Activated T-cell treated with anti-CD3 and anti-CD28 coated beads, Interleukin-2, amount 50 U/mL, for 72 hours (primary cell): Measurements from ENCODE around the gene INO80E. TPM values are rescaled to one million over a fixed set of nuclear protein-coding genes. Genes with fewer than 3 reads are reported as not detected.

Experiments
- ATAC-seq, 2 donors: fragments of 150-1000 bp; cut with Tn5 transposase; replicated peaks in 1 of 2; 2 replicates each; pipeline ENCODE4 v1.10.0; 2021; ENCODE audit warnings: moderate library complexity in 2 of 2, mild to moderate bottlenecking in 1 of 2
- DNase-seq, 2 donors: peaks; one replicate each; pipeline ENCODE4 v3.0.0; 2021 to 2022; ENCODE audit warnings: mixed read lengths in 1 of 2
- H3K27ac Mint-ChIP-seq: one replicate; pipeline ENCODE4 v1.8.0; 2022; ENCODE audit warnings: mild to moderate bottlenecking, moderate library complexity, mixed read lengths
- H3K27me3 Mint-ChIP-seq: one replicate; pipeline ENCODE4 v1.8.0; 2022; ENCODE audit warnings: low read depth, mixed read lengths
- H3K36me3 Mint-ChIP-seq, 2 donors: one replicate each; pipeline ENCODE4 v1.8.0; 2022; ENCODE audit warnings: mixed read lengths in 2 of 2, mild to moderate bottlenecking in 1 of 2; ENCODE audit not compliant: insufficient read depth in 2 of 2
- H3K4me1 Mint-ChIP-seq: one replicate; pipeline ENCODE4 v1.8.0; 2022; ENCODE audit warnings: low read depth, mixed read lengths
- H3K4me3 Mint-ChIP-seq, 2 donors: one replicate each; pipeline ENCODE4 v1.8.0; 2022; ENCODE audit warnings: mild to moderate bottlenecking in 2 of 2, mixed read lengths in 2 of 2, moderate library complexity in 2 of 2
- H3K9me3 Mint-ChIP-seq, 2 donors: one replicate each; pipeline ENCODE4 v1.8.0; 2022; ENCODE audit warnings: mixed read lengths in 2 of 2
- total RNA-seq, 2 donors: library from RNA; stranded (reverse); gene quantifications; one replicate each; pipeline ENCODE4 v1.2.3, GENCODE V29; 2022

The INO80E gene
- total RNA-seq, 2 donors from 2014 or later, result 98.5 to 116 TPM

GRCh38 chr16:30049871-30050270 is 53.8 kb downstream of the INO80E start:
- peaks cover 0 to 4% of the 10 kb centered on the region in 2 donors for H3K36me3 Mint-ChIP-seq
- H3K4me3 Mint-ChIP-seq, result no peak overlapping the region
- peaks cover 35% of the 10 kb centered on the region for H3K4me1 Mint-ChIP-seq
- H3K27ac Mint-ChIP-seq, result no peak overlapping the region
- ATAC-seq (no peak), DNase-seq (no peak)
- H3K9me3 Mint-ChIP-seq, result no peaks in the 10 kb centered on the region
- H3K27me3 Mint-ChIP-seq, result peaks cover 6% of the 10 kb centered on the region

GRCh38 chr16:30051518-30051917 is 55.5 kb downstream of the INO80E start:
- ATAC-seq, result no peak
- peaks cover 0 to 4% of the 10 kb centered on the region in 2 donors for H3K36me3 Mint-ChIP-seq
- peaks cover 38% of the 10 kb centered on the region for H3K4me1 Mint-ChIP-seq
- H3K9me3 Mint-ChIP-seq, result no peaks in the 10 kb centered on the region
- DNase-seq, result no peak
- no peaks in the 10 kb centered on the region for H3K27me3 Mint-ChIP-seq
- peak overlapping the region; percentile 88 to 90 for H3K4me3 Mint-ChIP-seq
- H3K27ac Mint-ChIP-seq, result peak overlapping the region; percentile 45

GRCh38 chr16:30052671-30053372 is 56.8 kb downstream of the INO80E start:
- H3K4me3 Mint-ChIP-seq, result peak overlapping the region; percentile 90 to 91
- peaks cover 0 to 4% of the 10 kb centered on the region in 2 donors for H3K36me3 Mint-ChIP-seq
- peaks cover 38% of the 10 kb centered on the region for H3K4me1 Mint-ChIP-seq
- no peaks in the 10 kb centered on the region for H3K9me3 Mint-ChIP-seq
- H3K27me3 Mint-ChIP-seq, result no peaks in the 10 kb centered on the region
- DNase-seq (peak; percentile 95), ATAC-seq (peak; percentile 86 to 91)
- H3K27ac Mint-ChIP-seq, result peak overlapping the region; percentile 83

GRCh38 chr16:30053376-30054015 is 57.5 kb downstream of the INO80E start:
- H3K36me3 Mint-ChIP-seq, result peaks cover 0 to 4% of the 10 kb centered on the region in 2 donors
- peaks cover 38% of the 10 kb centered on the region for H3K4me1 Mint-ChIP-seq
- H3K9me3 Mint-ChIP-seq, result no peaks in the 10 kb centered on the region
- H3K27me3 Mint-ChIP-seq, result no peaks in the 10 kb centered on the region
- no peak overlapping the region for H3K27ac Mint-ChIP-seq
- DNase-seq (no peak), ATAC-seq (peak; percentile 27 to 39)
- peak overlapping the region; percentile 90 to 91 for H3K4me3 Mint-ChIP-seq

- peak overlapping the region in 1 of 2 donors; percentile 30 for H3K4me3 Mint-ChIP-seq
- no peak for ATAC-seq
- H3K9me3 Mint-ChIP-seq, result no peaks in the 10 kb centered on the region
- H3K27me3 Mint-ChIP-seq, result no peaks in the 10 kb centered on the region
- no peak for DNase-seq
- peaks cover 38% of the 10 kb centered on the region for H3K4me1 Mint-ChIP-seq
- H3K36me3 Mint-ChIP-seq, result peaks cover 0 to 4% of the 10 kb centered on the region in 2 donors
- H3K27ac Mint-ChIP-seq, result no peak overlapping the region
These were observed 58.4 kb downstream of the INO80E start for GRCh38 chr16:30054451-30054850.

GRCh38 chr16:30054959-30055553 is 59.0 kb downstream of the INO80E start:
- peak overlapping the region; percentile 30 to 48 for H3K4me3 Mint-ChIP-seq
- no peaks in the 10 kb centered on the region for H3K9me3 Mint-ChIP-seq
- DNase-seq (peak; percentile 66 to 73), ATAC-seq (peak; percentile 72 to 73)
- no peaks in the 10 kb centered on the region for H3K27me3 Mint-ChIP-seq
- H3K36me3 Mint-ChIP-seq, result peaks cover 0 to 4% of the 10 kb centered on the region in 2 donors
- peaks cover 38% of the 10 kb centered on the region for H3K4me1 Mint-ChIP-seq
- no peak overlapping the region for H3K27ac Mint-ChIP-seq

Other genes starting within 250 kb of the INO80E start
- gene ZG16, start 218.0 kb upstream of the INO80E start, total RNA-seq, result not detected
- gene KIF22, start 205.5 kb upstream of the INO80E start, total RNA-seq, result 100 to 1,000 TPM; 153 to 180 TPM
- 100 to 1,000 TPM; 266 to 329 TPM for gene MAZ, start 189.7 kb upstream of the INO80E start, total RNA-seq
- gene PRRT2, start 184.0 kb upstream of the INO80E start, total RNA-seq, result 1 to 10 TPM; 2.4 to 2.8 TPM
- 10 to 100 TPM; 14.8 to 17.8 TPM for gene PAGR1, start 180.1 kb upstream of the INO80E start, total RNA-seq
- gene MVP, start 175.8 kb upstream of the INO80E start, total RNA-seq, result 100 to 1,000 TPM; 148 to 161 TPM
- gene CDIPT, start 133.0 kb upstream of the INO80E start, total RNA-seq, result 10 to 100 TPM; 48.7 to 56.0 TPM
- under 1 TPM; 0.31 to 0.44 TPM for gene SEZ6L2, start 96.7 kb upstream of the INO80E start, total RNA-seq
- gene ASPHD1, start 95.8 kb upstream of the INO80E start, total RNA-seq, result under 1 TPM; 0.82 to 0.93 TPM
- 10 to 100 TPM; 45.3 to 46.8 TPM for gene KCTD13, start 70.0 kb upstream of the INO80E start, total RNA-seq
- 10 to 100 TPM; 84.5 to 84.7 TPM for gene TMEM219, start 34.2 kb upstream of the INO80E start, total RNA-seq
- gene TAOK2, start 22.4 kb upstream of the INO80E start, total RNA-seq, result 10 to 100 TPM; 31.1 to 35.0 TPM
- gene HIRIP3, start 624 bp upstream of the INO80E start, total RNA-seq, result 10 to 100 TPM; 38.8 to 45.8 TPM
- under 1 TPM in 1 of 2 donors, not detected in 1; 0.43 TPM for gene DOC2A, start 14.8 kb downstream of the INO80E start, total RNA-seq
- gene C16orf92, start 27.0 kb downstream of the INO80E start, total RNA-seq, result not detected
- gene TLCD3B, start 35.0 kb downstream of the INO80E start, total RNA-seq, result 1 to 10 TPM; 4.5 to 6.9 TPM
- gene ALDOA, start 69.5 kb downstream of the INO80E start, total RNA-seq, result 100 to 1,000 TPM; 857 to 918 TPM
- 100 to 1,000 TPM; 114 to 124 TPM for gene PPP4C, start 79.8 kb downstream of the INO80E start, total RNA-seq
- 1 to 10 TPM; 4.2 to 5.8 TPM for gene TBX6, start 95.7 kb downstream of the INO80E start, total RNA-seq
- gene YPEL3, start 100.0 kb downstream of the INO80E start, total RNA-seq, result 10 to 100 TPM; 60.2 to 77.8 TPM
- 10 to 100 TPM; 13.9 to 20.5 TPM for gene GDPD3, start 117.3 kb downstream of the INO80E start, total RNA-seq
- gene MAPK3, start 127.0 kb downstream of the INO80E start, total RNA-seq, result 100 to 1,000 TPM in 1 of 2 donors, 10 to 100 TPM in 1; 84.8 to 103 TPM
- 100 to 1,000 TPM; 843 to 987 TPM for gene CORO1A, start 187.4 kb downstream of the INO80E start, total RNA-seq
- gene BOLA2B, start 197.4 kb downstream of the INO80E start, total RNA-seq, result 10 to 100 TPM; 73.7 to 87.3 TPM
- 100 to 1,000 TPM in 1 of 2 donors, 10 to 100 TPM in 1; 48.1 to 129 TPM for gene SLX1A, start 197.6 kb downstream of the INO80E start, total RNA-seq
- 10 to 100 TPM; 16.6 to 20.1 TPM for gene SULT1A3, start 203.0 kb downstream of the INO80E start, total RNA-seq